Sciatic nerve (tissue), 2 donors: ENCODE data around the gene GCSH. TPM values are rescaled to one million over a fixed set of nuclear protein-coding genes. Genes with fewer than 3 reads are reported as not detected.

Experiments used
- ATAC-seq: fragments of 200-7000 bp; cut with Tn5 transposase; one replicate; pipeline ENCODE4 v1.9.1; 2020; ENCODE audit warnings: mild to moderate bottlenecking, moderate library complexity
- DNase-seq: peaks from one replicate; pipeline ENCODE4 v3.0.0-alpha.2; 2020; ENCODE audit warnings: low spot score
- intact Hi-C: fragments of 100-400 bp; cut with DNase I; formaldehyde crosslinking; loops from one replicate; pipeline ENCODE4 v1.14.2; 2022
- total RNA-seq: library from RNA; stranded (reverse); fragmentation: NEBNext Ultra II Directional; extraction: Animal tissue kit (Norgen Biotek cat#: 25700); gene quantifications from one replicate; pipeline ENCODE4 v1.2.1, GENCODE V29; 2021
- donor health status: DM: no; HTN: no; CAD: no.
- donor health status: DM: no; HTN: no; CAD: no.

GCSH gene
- total RNA-seq, 1 donor from 2014 or later, result 27.8 TPM

DNA sequence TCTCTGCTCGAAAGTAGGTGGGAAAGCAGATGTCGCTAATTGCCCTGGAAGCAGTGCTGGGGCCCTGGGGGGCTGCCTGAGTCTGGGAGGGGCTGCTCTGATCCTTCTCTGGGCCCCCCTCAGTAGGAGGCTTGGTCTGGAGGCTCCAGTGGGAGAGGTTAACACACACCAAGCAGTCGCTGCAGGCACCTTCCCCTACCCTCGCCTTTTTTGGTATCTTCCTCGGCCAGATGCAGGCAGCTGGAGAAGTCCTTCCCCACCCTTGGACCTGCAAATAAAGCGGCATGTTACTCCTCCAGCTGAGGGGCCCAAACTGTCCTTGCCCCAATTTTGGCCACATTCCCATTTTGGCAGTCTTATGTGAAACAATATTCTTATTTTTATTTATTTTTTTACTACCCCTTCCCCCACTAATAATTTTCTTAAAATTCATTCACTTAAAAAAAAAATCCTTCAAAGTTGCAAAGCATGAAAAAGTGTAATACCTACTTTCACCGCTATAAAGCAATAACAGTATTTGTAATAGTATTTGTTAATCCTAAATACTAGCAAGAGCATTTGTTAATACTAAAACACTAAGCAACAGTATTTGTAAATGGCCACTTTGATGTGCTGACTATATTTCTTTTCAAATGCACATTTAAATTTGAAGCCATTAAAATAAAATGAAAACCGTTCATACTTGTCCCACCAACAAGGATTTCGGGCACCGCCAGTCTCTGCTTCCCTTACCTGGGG lies 34.2 kb downstream of the GCSH start:
- no peak for DNase-seq
- ATAC-seq, result no peak
- intact Hi-C loops, result no loop called here

DNA sequence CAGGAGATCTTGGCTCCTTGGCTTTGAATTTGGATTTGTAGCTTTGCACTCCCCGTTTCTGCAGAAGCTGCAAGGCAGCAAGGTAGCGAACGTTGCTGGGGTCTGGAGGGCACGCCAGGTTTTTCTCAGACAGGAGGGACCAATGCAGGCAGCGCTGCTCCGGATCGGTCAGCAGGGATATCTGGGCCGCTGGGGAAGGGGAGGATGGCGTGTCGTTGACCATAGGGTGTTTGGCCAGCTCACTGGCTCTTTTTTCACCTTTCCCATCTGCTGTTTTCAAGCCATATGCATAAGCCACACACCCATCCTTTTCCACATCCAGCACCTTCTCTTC lies 34.9 kb downstream of the GCSH start:
- DNase-seq (no peak), ATAC-seq (no peak)
- intact Hi-C loops, result no loop called here

DNA sequence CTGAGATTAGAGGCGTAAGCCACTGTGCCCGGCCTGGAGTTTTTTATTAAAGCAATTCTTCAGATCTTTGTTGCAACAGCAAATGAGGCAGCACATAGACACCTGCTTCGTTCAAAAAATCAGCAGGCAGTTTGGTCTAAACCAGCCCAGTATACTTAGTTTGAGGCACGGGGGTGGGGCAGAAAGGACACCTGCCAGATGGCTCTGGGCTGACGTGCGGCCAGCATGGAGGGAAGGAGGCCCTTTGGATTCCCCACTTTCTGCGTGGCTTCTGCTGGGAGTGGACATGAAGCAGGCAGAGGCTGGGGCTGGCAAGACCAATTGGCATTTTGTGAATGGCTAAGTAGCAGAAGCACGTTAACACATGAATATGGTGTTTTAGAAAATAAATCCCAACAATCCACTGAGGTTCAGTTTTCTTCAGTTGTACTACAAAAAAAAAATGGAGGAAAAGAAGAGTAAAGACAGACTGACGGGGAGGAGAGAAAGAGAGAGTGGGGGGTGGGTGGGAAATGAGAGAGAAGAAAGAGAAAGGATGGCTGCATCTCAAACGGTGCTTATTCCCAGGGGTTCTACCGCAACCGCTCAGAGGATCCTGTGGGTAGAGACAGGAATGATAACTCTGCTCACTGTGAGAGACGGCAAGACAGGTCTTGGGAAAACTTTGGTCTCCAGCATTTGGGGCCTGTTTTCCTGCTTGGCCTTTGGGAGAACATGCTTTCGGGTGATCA lies 35.5 kb downstream of the GCSH start:
- DNase-seq (no peak), ATAC-seq (no peak)
- intact Hi-C loops, result no loop called here

DNA sequence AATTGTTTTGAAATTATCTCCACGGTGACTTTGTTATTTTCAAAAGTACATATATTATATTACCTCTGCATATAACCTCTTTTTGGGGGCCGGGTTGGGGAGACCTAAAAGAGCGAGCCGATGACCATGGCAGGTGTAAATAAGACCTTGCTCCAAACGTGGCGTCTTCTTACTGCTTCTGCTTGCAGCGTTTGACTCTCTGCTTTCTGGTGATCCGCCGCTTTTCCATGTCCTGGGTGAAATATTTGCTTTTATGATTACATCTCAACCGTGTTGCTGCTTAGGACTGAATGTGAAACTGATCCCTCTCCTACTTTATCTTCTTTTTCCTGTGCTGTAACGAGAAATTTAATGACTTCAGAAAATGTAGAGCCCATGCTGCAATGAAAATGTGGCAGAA lies 42.4 kb downstream of the GCSH start:
- ATAC-seq (no peak), DNase-seq (no peak)
- intact Hi-C loops, result no loop called here

DNA sequence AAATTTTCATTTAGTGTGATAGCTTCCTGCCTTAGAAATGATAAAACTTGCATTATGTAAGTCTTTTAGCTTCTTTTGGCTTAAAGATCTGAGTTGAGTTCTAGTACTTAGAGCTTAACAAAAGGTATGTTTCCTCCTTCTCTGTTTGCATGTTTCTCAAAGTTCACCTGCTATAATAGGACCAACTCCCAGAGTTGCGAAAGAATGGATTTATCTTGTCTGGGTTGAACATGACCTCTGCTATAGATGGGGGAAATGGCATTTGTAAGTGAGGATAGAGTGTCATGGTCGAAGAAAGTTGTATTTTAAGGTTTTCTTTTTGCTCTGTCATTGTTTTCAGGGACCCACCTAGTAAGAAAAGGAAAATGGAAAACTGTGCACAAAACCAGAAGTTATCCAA lies 53.4 kb downstream of the GCSH start:
- no peak for DNase-seq
- ATAC-seq, result no peak
- intact Hi-C loops, result no loop called here

DNA sequence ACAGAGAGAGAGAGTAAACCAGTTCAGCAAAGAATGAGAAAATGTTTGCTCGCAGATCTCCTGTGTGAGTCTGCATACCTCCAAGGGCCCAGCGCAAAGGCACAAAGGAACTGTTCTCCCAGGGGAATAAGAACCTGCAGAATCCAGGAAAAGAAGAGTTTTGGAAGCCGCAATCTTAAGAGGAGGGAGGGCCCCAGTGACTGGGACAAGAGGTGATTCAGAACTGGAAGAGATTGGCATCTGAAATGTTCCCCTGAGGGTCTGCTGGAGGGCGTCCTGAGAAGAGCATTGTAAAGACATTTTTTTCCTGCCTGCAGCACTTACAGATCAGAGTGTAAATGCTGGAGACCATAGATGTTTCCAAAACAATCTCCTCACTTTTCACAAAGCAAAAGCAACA lies 54.5 kb downstream of the GCSH start:
- intact Hi-C loops, result no loop called here
- DNase-seq (no peak), ATAC-seq (no peak)

DNA sequence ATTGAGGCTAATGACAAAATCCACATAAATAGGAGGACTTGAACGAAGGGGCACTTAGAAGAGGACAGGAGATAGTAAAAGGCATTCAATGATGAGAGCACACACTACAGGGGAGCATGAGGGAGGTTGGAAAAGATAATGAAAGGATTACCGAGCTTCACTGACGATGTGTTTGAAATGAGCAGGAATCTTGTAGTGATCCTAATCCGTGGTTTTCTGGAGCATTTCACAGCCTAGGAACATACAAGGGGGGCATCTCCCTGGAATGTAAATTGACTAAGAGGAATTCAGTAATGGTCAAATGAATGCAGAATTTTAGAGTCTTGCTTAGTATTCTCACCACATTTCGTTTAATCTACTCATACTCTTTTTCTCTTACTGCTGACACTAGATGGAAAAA lies 55.4 kb downstream of the GCSH start:
- intact Hi-C loops, result no loop called here
- DNase-seq (no peak), ATAC-seq (no peak)

DNA sequence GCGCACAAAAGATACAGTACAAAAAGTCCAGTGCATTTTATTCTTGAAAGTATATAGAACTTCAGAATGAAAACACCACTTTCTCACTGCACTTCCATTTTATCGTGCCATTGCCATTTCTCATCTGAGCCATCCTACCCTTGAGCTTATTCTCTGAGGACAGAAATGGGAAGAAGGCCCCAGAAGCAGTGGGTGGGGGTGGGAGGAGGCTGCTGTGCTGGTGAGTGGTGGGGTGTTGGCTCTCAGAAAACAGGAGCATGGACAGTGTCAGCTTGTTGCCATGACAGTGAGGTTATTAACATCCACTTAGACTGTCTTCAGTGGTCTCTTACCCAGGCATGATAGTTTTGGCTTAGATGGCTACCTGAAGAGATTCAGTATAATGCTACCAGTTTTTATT lies 56.1 kb downstream of the GCSH start:
- ATAC-seq, result no peak
- no peak for DNase-seq
- intact Hi-C loops, result no loop called here

DNA sequence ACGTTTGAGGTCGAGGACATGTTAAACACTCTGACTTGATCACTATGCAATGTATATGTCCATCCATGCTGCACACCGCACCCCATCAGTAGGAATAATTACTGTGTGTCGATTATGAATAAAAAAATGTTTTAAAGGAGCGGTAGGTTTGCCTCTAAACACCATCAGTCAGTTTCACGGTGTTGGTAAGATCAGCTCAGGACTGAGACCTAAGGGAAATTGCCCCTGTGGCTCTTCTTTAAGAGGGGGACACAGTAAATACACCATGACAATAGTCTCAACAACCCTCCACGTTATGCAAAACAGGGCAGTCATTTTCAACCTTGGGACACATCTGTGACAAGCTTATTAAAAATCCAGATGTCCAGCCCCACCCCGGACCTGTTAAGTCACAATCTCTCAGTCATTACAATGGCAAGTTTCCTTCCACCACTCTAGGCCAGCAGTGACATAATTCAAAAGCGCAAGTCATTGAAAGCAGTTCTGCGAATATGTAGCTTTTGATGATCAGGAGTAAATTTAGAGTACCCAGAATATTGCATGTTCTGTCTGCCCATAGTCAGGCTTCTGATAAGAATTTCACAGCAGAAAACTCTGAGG lies 59.3 kb downstream of the GCSH start:
- ATAC-seq (peak; percentile 22), DNase-seq (no peak)
- intact Hi-C loops, result no loop called here

DNA sequence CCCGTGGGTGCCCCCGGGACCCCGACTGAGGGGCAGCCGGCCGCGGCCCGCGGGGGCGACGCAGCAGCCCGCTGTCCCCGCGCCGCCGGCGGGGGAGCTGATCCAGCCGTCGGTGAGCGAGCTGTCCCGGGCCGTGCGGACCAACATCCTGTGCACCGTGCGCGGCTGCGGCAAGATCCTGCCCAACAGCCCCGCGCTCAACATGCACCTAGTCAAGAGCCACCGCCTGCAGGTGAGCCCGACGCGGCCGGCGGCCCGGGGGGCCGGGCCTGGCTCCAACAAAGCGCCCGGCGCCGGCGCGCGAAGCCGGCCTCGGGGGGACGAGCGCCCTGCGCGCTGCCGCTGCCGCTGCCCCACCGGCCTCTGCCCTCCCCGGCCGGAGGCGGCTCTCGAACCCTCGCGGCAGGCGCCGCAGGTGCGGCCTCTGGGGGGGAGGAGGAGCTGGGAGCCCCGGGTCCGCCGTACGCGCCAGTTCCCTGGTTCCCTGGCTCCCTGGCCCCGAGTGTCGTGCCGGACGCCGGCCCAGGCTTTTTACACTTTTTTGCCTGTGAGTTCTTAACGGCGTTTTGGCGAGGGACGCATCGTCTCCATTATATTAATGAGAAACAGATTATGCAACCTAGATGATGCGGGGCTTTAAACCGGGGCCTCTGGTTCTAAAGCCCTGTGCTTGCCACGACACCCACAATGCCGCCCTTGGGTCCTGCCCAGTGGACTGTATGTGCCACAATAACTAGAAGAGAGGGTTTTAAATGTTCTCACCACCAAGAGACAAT lies 60.0 kb downstream of the GCSH start:
- ATAC-seq, result peak; percentile 38

DNA sequence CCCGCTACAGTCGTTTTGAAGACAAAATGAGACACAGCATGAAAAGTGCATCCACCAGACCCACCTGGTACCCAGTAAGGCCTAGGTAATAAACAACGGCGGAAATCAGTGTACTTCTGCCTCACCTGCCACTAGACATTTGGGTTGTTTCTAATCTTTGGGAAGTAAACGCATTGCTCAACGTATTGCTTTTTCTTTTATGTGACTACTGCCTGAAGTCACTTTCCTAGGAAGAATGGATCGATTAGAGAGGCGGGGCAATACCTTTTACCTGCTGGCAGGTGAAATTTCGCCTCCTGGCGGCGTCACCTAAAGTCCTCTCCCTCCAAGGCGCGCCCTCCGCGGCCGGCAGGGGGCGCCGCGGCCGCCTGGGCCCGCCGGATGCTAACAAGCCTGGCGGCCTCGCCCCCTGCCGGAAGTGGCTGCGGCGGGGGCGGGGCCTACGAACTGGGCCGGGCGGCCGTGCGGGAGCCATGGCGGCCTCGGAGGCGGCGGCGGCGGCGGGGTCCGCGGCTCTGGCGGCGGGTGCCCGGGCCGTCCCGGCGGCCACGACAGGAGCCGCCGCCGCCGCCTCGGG lies 60.7 kb downstream of the GCSH start, which contains the start of gene ATMIN:
Gene ATMIN (plus strand): TSS at position 445 of the 577 bp plus-strand sequence. CDS start 29 bp downstream, at position 474.
- intact Hi-C loops, result no loop called here
- DNase-seq, result peak; percentile 90

More for the DNA sequence above, 60.0 kb downstream of the GCSH start:
- intact Hi-C loops, result no loop called here
- no peak for DNase-seq

More for the DNA sequence above, 60.7 kb downstream of the GCSH start, which contains the start of gene ATMIN:
- peak; percentile 96 for ATAC-seq

Other genes with a start within 250 kb of the GCSH start
- gene CMC2, start 89.5 kb downstream of the GCSH start, total RNA-seq, result 39.1 TPM
- gene CENPN, start 89.2 kb downstream of the GCSH start, total RNA-seq, result 3.9 TPM
- gene ATMIN, start 60.6 kb downstream of the GCSH start, total RNA-seq, result 27.9 TPM
- 2.3 TPM for gene C16orf46, start 19.2 kb downstream of the GCSH start, total RNA-seq
- not detected for gene BCO1, start 142.3 kb upstream of the GCSH start, total RNA-seq
- 16.4 TPM for gene GAN, start 218.6 kb upstream of the GCSH start, total RNA-seq